HepG2 (cell line): ENCODE results near the gene OR2V2. TPM values are rescaled to one million over a fixed set of nuclear protein-coding genes. Genes with fewer than 3 reads are reported as not detected.

ENCODE experiments used
- ATM ChIP-seq: fragments of 450-650 bp; IDR thresholded peaks from 2 replicates; pipeline ENCODE4 v1.7.1; 2017; ENCODE audit warnings: mild to moderate bottlenecking, borderline replicate concordance
- MBNL3 ChIP-seq: fragments of 250-450 bp; sonication (Bioruptor Pico); conservative IDR thresholded peaks from 2 replicates; pipeline ENCODE4 v1.8.0; 2022; ENCODE audit warnings: mild to moderate bottlenecking, inconsistent platforms
- SETDB1 ChIP-seq: sonication (generic); formaldehyde crosslinking; IDR thresholded peaks from 2 replicates; pipeline ENCODE4 v1.5.1; 2020; ENCODE audit warnings: missing genetic modification reagents, mild to moderate bottlenecking, borderline replicate concordance
- ZBTB38 ChIP-seq: sonication (generic); formaldehyde crosslinking; IDR thresholded peaks from 2 replicates; pipeline ENCODE4 v1.5.1; 2020; ENCODE audit warnings: mild to moderate bottlenecking, missing genetic modification reagents
- ZMYM3 ChIP-seq: sonication (generic); formaldehyde crosslinking; IDR thresholded peaks from 2 replicates; pipeline ENCODE4 v1.5.1; 2020; ENCODE audit warnings: mild to moderate bottlenecking, missing genetic modification reagents
- ZNF660 ChIP-seq: sonication (generic); formaldehyde crosslinking; IDR thresholded peaks from 2 replicates; pipeline ENCODE4 v1.5.1; 2020; ENCODE audit warnings: mild to moderate bottlenecking, low read depth, missing genetic modification reagents, borderline replicate concordance
- polyA plus RNA-seq, 8 experiments: library from polyadenylated mRNA; depleted of rRNA in 3 of 8; stranded (reverse) in 7 of 8; unstranded in 1 of 8; fragments of >200 nt; fragmentation: Illumina TruSeq in 4 of 8; extraction: Trizol in 4 of 8; gene quantifications; 2 replicates each; pipeline versions ENCODE4 v1.2.1 to v1.2.3, GENCODE V29; 2011 to 2016; ENCODE audit warnings: low read depth in 4 of 8, missing spikeins in 1 of 8, mixed read lengths in 1 of 8; ENCODE audit not compliant: insufficient read depth in 1 of 8
- total RNA-seq, 5 experiments: library from RNA; depleted of rRNA; stranded (reverse); fragments of >200 nt; fragmentation: Illumina TruSeq; extraction: Trizol; gene quantifications; 2 replicates each; pipeline ENCODE4 v1.2.3, GENCODE V29; 2016; ENCODE audit warnings: low read depth in 1 of 5
- TF ChIP-seq, protein P1 (sequence below): sonication (generic); formaldehyde crosslinking; IDR thresholded peaks from 2 replicates; pipeline ENCODE4 v1.4.0; 2020; ENCODE audit warnings: missing genetic modification reagents
- TF ChIP-seq, protein P2 (sequence below): sonication (generic); formaldehyde crosslinking; IDR thresholded peaks from 2 replicates; pipeline ENCODE4 v1.4.0; 2020; ENCODE audit warnings: missing genetic modification reagents, borderline replicate concordance
- TF ChIP-seq, protein P3 (sequence below), 2 experiments: sonication (generic) in 1 of 2; formaldehyde crosslinking in 1 of 2; IDR thresholded peaks; 2 replicates each; pipeline versions ENCODE4 v1.4.0 to v1.6.1; 2016 to 2020; ENCODE audit warnings: borderline replicate concordance in 1 of 2, low read depth in 1 of 2, mild to moderate bottlenecking in 1 of 2, missing genetic modification reagents in 1 of 2
- TF ChIP-seq, protein P4 (sequence below): sonication (generic); formaldehyde crosslinking; IDR thresholded peaks from 2 replicates; pipeline ENCODE4 v1.4.0; 2020; ENCODE audit warnings: missing genetic modification reagents
- TF ChIP-seq, protein P5 (sequence below): sonication (generic); formaldehyde crosslinking; IDR thresholded peaks from 2 replicates; pipeline ENCODE4 v1.4.0; 2020; ENCODE audit warnings: missing genetic modification reagents

Gene OR2V2
- total and polyA plus RNA-seq, 2 of the 13 experiments (the other 11 are each of a cell fraction or from before 2014, with no cell fraction given) = not detected

DNA sequence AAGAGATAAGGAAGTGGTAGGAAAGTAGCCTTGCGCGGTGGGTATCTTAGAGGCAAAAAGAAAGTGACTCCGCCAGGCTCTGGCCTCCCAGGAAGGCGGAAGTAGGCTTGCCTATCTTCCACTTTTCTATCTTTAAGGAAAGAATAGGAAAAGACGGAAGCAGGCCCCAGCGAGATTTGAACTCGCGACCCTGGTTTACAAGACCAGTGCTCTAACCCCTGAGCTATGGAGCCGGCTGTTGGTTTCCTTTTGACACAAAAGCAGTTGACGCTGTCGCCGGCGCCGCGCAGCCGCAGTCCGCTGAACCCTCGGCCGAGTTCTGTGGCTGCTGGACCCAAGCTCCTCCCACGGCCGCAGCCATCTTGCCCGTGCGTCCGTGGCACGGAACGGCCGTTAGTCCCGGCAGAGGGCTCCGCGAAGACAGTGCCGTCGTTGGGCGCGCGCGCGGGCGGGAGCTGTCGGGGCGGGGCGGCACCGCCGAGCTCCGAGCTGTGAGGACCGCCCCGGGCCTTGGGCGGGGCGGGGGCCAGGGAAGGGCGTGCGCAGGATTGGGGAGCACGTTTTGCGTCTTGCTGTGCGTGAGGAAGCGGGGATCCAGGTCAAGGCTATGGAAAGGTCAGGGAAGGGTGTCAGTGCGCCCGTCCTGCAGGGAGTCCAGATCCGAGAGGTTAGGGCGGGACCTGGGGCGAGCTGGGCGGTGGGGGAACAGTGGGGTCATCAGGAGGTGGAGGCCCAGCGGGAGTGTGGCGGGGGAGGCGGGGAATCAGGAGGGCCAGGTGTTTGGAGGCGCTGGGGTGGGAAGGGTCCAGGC, 44.3 kb downstream of the OR2V2 start (continued):
- TF ChIP-seq, protein P1, sequence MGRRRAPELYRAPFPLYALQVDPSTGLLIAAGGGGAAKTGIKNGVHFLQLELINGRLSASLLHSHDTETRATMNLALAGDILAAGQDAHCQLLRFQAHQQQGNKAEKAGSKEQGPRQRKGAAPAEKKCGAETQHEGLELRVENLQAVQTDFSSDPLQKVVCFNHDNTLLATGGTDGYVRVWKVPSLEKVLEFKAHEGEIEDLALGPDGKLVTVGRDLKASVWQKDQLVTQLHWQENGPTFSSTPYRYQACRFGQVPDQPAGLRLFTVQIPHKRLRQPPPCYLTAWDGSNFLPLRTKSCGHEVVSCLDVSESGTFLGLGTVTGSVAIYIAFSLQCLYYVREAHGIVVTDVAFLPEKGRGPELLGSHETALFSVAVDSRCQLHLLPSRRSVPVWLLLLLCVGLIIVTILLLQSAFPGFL (CRISPR knock-in tag) = no peak
- TF ChIP-seq SETDB1 (CRISPR knock-in tag) (no peak), MBNL3 (CRISPR knock-in tag) (no peak), ZMYM3 (CRISPR knock-in tag) (0 out of 2 replicates have a peak, but pooled peaks have one; percentile 0), ATM (no peak), ZNF660 (no peak), ZBTB38 (CRISPR knock-in tag) (peak; percentile 84; the same call in 1 of the 2 replicates)
- TF ChIP-seq, protein P2, sequence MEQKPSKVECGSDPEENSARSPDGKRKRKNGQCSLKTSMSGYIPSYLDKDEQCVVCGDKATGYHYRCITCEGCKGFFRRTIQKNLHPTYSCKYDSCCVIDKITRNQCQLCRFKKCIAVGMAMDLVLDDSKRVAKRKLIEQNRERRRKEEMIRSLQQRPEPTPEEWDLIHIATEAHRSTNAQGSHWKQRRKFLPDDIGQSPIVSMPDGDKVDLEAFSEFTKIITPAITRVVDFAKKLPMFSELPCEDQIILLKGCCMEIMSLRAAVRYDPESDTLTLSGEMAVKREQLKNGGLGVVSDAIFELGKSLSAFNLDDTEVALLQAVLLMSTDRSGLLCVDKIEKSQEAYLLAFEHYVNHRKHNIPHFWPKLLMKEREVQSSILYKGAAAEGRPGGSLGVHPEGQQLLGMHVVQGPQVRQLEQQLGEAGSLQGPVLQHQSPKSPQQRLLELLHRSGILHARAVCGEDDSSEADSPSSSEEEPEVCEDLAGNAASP = no peak; the same call in 1 of the 2 replicates
- TF ChIP-seq, protein P3, sequence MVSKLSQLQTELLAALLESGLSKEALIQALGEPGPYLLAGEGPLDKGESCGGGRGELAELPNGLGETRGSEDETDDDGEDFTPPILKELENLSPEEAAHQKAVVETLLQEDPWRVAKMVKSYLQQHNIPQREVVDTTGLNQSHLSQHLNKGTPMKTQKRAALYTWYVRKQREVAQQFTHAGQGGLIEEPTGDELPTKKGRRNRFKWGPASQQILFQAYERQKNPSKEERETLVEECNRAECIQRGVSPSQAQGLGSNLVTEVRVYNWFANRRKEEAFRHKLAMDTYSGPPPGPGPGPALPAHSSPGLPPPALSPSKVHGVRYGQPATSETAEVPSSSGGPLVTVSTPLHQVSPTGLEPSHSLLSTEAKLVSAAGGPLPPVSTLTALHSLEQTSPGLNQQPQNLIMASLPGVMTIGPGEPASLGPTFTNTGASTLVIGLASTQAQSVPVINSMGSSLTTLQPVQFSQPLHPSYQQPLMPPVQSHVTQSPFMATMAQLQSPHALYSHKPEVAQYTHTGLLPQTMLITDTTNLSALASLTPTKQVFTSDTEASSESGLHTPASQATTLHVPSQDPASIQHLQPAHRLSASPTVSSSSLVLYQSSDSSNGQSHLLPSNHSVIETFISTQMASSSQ (IDR thresholded peaks at IDR 0.05; ENCODE audit: low read depth) = peak; percentile 41; the same call in 1 of the 2 replicates
- TF ChIP-seq, protein P3 (CRISPR knock-in tag; IDR thresholded peaks at IDR 0.05; ENCODE audit: borderline replicate concordance) = peak; percentile 74; the same call in 1 of the 2 replicates
- TF ChIP-seq, protein P4, sequence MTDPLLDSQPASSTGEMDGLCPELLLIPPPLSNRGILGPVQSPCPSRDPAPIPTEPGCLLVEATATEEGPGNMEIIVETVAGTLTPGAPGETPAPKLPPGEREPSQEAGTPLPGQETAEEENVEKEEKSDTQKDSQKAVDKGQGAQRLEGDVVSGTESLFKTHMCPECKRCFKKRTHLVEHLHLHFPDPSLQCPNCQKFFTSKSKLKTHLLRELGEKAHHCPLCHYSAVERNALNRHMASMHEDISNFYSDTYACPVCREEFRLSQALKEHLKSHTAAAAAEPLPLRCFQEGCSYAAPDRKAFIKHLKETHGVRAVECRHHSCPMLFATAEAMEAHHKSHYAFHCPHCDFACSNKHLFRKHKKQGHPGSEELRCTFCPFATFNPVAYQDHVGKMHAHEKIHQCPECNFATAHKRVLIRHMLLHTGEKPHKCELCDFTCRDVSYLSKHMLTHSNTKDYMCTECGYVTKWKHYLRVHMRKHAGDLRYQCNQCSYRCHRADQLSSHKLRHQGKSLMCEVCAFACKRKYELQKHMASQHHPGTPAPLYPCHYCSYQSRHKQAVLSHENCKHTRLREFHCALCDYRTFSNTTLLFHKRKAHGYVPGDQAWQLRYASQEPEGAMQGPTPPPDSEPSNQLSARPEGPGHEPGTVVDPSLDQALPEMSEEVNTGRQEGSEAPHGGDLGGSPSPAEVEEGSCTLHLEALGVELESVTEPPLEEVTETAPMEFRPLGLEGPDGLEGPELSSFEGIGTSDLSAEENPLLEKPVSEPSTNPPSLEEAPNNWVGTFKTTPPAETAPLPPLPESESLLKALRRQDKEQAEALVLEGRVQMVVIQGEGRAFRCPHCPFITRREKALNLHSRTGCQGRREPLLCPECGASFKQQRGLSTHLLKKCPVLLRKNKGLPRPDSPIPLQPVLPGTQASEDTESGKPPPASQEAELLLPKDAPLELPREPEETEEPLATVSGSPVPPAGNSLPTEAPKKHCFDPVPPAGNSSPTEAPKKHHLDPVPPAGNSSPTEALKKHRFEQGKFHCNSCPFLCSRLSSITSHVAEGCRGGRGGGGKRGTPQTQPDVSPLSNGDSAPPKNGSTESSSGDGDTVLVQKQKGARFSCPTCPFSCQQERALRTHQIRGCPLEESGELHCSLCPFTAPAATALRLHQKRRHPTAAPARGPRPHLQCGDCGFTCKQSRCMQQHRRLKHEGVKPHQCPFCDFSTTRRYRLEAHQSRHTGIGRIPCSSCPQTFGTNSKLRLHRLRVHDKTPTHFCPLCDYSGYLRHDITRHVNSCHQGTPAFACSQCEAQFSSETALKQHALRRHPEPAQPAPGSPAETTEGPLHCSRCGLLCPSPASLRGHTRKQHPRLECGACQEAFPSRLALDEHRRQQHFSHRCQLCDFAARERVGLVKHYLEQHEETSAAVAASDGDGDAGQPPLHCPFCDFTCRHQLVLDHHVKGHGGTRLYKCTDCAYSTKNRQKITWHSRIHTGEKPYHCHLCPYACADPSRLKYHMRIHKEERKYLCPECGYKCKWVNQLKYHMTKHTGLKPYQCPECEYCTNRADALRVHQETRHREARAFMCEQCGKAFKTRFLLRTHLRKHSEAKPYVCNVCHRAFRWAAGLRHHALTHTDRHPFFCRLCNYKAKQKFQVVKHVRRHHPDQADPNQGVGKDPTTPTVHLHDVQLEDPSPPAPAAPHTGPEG (CRISPR knock-in tag) = no peak
- TF ChIP-seq, protein P5, sequence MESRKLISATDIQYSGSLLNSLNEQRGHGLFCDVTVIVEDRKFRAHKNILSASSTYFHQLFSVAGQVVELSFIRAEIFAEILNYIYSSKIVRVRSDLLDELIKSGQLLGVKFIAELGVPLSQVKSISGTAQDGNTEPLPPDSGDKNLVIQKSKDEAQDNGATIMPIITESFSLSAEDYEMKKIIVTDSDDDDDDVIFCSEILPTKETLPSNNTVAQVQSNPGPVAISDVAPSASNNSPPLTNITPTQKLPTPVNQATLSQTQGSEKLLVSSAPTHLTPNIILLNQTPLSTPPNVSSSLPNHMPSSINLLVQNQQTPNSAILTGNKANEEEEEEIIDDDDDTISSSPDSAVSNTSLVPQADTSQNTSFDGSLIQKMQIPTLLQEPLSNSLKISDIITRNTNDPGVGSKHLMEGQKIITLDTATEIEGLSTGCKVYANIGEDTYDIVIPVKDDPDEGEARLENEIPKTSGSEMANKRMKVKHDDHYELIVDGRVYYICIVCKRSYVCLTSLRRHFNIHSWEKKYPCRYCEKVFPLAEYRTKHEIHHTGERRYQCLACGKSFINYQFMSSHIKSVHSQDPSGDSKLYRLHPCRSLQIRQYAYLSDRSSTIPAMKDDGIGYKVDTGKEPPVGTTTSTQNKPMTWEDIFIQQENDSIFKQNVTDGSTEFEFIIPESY = 0 out of 2 replicates have a peak, but pooled peaks have one; percentile 32
